WTC11 (cell line): ENCODE measurements around the gene FERMT2. TPM values are rescaled to one million over a fixed set of nuclear protein-coding genes. Genes with fewer than 3 reads are reported as not detected.

Source experiments
- ATAC-seq: fragments of 200-7000 bp; cut with Tn5 transposase; 2 replicates; pipeline ENCODE4 v1.10.0; 2021; ENCODE audit warnings: mild to moderate bottlenecking, moderate library complexity
- CTCF ChIA-PET: fragments of 300-600 bp; sonication (Branson Sonifier 250); formaldehyde crosslinking; loops from one replicate; lab custom pipeline; 2021; ENCODE audit warnings: antibody characterized with exemption; lab: Charles Lee
- POLR2A ChIA-PET: fragments of 350-600 bp; sonication (Branson Sonifier 250); formaldehyde crosslinking; loops from one replicate; lab custom pipeline; 2021; ENCODE audit warnings: antibody characterized with exemption; lab: Charles Lee
- DNase-seq: peaks from one replicate; pipeline ENCODE4 v3.0.0; 2021; ENCODE audit warnings: low spot score
- H3K27ac Mint-ChIP-seq: 2 replicates; pipeline ENCODE4 v1.8.0; 2021; ENCODE audit warnings: mixed read lengths
- H3K27me3 Mint-ChIP-seq: 2 replicates; pipeline ENCODE4 v1.8.0; 2021; ENCODE audit warnings: low read depth, mild to moderate bottlenecking, moderate library complexity, mixed read lengths
- H3K36me3 Mint-ChIP-seq: 2 replicates; pipeline ENCODE4 v1.8.0; 2021; ENCODE audit warnings: mixed read lengths
- H3K4me1 Mint-ChIP-seq: 2 replicates; pipeline ENCODE4 v1.8.0; 2022; ENCODE audit warnings: mixed read lengths
- H3K4me3 Mint-ChIP-seq: 2 replicates; pipeline ENCODE4 v1.8.0; 2021; ENCODE audit warnings: mild to moderate bottlenecking, moderate library complexity, mixed read lengths
- H3K9me3 Mint-ChIP-seq: 2 replicates; pipeline ENCODE4 v1.8.0; 2021; ENCODE audit warnings: mixed read lengths
- ARID4B ChIP-seq: sonication (generic); formaldehyde crosslinking; IDR thresholded peaks from 2 replicates; pipeline ENCODE4 v1.8.0; 2023; ENCODE audit warnings: missing genetic modification reagents, mild to moderate bottlenecking, borderline replicate concordance
- ATF2 ChIP-seq: sonication (generic); formaldehyde crosslinking; IDR thresholded peaks from 2 replicates; pipeline ENCODE4 v1.8.1; 2022; ENCODE audit warnings: low read depth, missing genetic modification reagents, borderline replicate concordance
- CBFB ChIP-seq: sonication (generic); formaldehyde crosslinking; IDR thresholded peaks from 2 replicates; pipeline ENCODE4 v1.8.1; 2022; ENCODE audit warnings: mild to moderate bottlenecking, low read depth, missing genetic modification reagents
- FOXK1 ChIP-seq: sonication (generic); formaldehyde crosslinking; IDR thresholded peaks from 2 replicates; pipeline ENCODE4 v1.8.0; 2022; ENCODE audit warnings: mild to moderate bottlenecking, moderate library complexity, missing genetic modification reagents
- GABPB1 ChIP-seq: sonication (generic); formaldehyde crosslinking; IDR thresholded peaks from 2 replicates; pipeline ENCODE4 v1.8.1; 2023; ENCODE audit warnings: mild to moderate bottlenecking, missing genetic modification reagents
- IRF1 ChIP-seq: sonication (generic); formaldehyde crosslinking; IDR thresholded peaks from 2 replicates; pipeline ENCODE4 v1.8.0; 2023; ENCODE audit warnings: missing genetic modification reagents
- MXD4 ChIP-seq: fragments of 250-450 bp; sonication (Bioruptor Pico); IDR thresholded peaks from 2 replicates; pipeline ENCODE4 v1.8.0; 2021; ENCODE audit warnings: mild to moderate bottlenecking, moderate library complexity, borderline replicate concordance
- MYBL2 ChIP-seq: sonication (generic); formaldehyde crosslinking; IDR thresholded peaks from 2 replicates; pipeline ENCODE4 v1.8.1; 2023; ENCODE audit warnings: mild to moderate bottlenecking, moderate library complexity, missing genetic modification reagents
- RELA ChIP-seq: sonication (generic); formaldehyde crosslinking; IDR thresholded peaks from 2 replicates; pipeline ENCODE4 v1.8.1; 2022; ENCODE audit warnings: missing genetic modification reagents, mild to moderate bottlenecking, borderline replicate concordance
- STAT6 ChIP-seq: sonication (generic); formaldehyde crosslinking; conservative IDR thresholded peaks from 2 replicates; pipeline ENCODE4 v1.8.1; 2023; ENCODE audit warnings: mild to moderate bottlenecking, low read depth, missing genetic modification reagents, moderate library complexity
- USF2 ChIP-seq: sonication (generic); formaldehyde crosslinking; IDR thresholded peaks from 2 replicates; pipeline ENCODE4 v1.8.1; 2023; ENCODE audit warnings: mild to moderate bottlenecking, missing genetic modification reagents, moderate library complexity
- total RNA-seq: library from RNA; stranded (reverse); gene quantifications from 3 replicates; pipeline ENCODE4 v1.2.3, GENCODE V29; 2021

The FERMT2 gene
- total RNA-seq, 1 experiment from 2014 or later, result 92.8 TPM

GRCh38 chr14:52950898-52951680 is at the start of gene FERMT2 (continued):
- no peak for TF ChIP-seq ATF2 (CRISPR knock-in tag)
- TF ChIP-seq USF2, result peak; percentile 30
- 0 out of 2 replicates have a peak, but pooled peaks have one; percentile 10 for TF ChIP-seq GABPB1 (CRISPR knock-in tag)
- TF ChIP-seq ARID4B, result no peak
- 0 out of 2 replicates have a peak, but pooled peaks have one; percentile 4 for TF ChIP-seq FOXK1 (CRISPR knock-in tag)
- no peak for TF ChIP-seq MXD4 (CRISPR knock-in tag)
- peak; percentile 86; the same call in 1 of the 2 replicates for TF ChIP-seq CBFB
- no peak for TF ChIP-seq STAT6
- TF ChIP-seq MYBL2 (CRISPR knock-in tag), result no peak

GRCh38 chr14:52998376-52999015 is 47.6 kb upstream of the FERMT2 start:
- Mint-ChIP-seq H3K4me3 (no peak overlapping the region), H3K27me3 (no peaks in the 10 kb centered on the region), H3K9me3 (0 out of 2 replicates have a peak, but pooled peaks cover 3% of the 10 kb centered on the region), H3K27ac (no peak overlapping the region)
- no peak for ATAC-seq
- CTCF ChIA-PET, result no interaction called here
- TF ChIP-seq RELA (CRISPR knock-in tag) (no peak), IRF1 (CRISPR knock-in tag) (no peak)
- TF ChIP-seq, all 79 proteins: peak for 0
- H3K36me3 Mint-ChIP-seq, result no peaks in the 10 kb centered on the region
- DNase-seq, result no peak
- POLR2A ChIA-PET, result no interaction called here
- peaks cover 6% of the 10 kb centered on the region for H3K4me1 Mint-ChIP-seq
